ENCODE data around the gene ATP8B3. TPM values are rescaled to one million over a fixed set of nuclear protein-coding genes. Genes with fewer than 3 reads are reported as not detected.

ATP8B3 gene
- total and polyA plus RNA-seq, 2 experiments from 2014 or later: 2.1 to 6.0 TPM

DNA sequence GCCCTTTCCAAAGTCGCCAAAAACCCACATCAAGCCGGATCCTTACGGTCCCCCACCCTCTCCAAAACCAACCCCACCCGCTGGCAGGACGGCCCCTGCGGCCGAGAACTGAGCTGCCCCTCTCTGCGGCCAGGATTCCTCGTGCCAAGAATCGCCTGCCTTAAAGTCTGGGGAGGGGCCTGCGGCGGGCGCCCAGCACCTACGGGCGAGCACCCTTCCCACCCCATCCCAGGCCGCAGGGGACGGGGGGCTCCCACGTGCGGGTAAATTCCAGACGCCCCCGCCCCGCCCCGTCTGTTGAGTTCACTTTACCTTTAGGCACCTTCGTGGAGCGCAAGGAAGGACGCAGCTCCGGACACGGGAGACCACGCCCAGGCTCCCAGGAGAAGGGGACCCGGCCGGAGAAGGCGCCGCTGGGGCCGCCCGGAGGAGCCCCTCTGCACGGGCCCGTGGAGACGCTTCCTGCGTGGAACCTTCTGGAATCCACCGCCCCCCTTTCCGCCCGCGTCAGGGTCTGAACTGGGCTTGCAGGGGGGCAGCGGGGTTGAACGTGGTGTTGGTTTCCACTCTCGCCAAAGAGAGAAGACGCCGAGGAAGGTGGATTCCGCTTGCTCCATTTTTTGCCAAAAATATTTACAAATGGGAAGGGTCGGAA lies 36.0 kb downstream of the ATP8B3 start:
- TF ChIP-seq, protein P1, sequence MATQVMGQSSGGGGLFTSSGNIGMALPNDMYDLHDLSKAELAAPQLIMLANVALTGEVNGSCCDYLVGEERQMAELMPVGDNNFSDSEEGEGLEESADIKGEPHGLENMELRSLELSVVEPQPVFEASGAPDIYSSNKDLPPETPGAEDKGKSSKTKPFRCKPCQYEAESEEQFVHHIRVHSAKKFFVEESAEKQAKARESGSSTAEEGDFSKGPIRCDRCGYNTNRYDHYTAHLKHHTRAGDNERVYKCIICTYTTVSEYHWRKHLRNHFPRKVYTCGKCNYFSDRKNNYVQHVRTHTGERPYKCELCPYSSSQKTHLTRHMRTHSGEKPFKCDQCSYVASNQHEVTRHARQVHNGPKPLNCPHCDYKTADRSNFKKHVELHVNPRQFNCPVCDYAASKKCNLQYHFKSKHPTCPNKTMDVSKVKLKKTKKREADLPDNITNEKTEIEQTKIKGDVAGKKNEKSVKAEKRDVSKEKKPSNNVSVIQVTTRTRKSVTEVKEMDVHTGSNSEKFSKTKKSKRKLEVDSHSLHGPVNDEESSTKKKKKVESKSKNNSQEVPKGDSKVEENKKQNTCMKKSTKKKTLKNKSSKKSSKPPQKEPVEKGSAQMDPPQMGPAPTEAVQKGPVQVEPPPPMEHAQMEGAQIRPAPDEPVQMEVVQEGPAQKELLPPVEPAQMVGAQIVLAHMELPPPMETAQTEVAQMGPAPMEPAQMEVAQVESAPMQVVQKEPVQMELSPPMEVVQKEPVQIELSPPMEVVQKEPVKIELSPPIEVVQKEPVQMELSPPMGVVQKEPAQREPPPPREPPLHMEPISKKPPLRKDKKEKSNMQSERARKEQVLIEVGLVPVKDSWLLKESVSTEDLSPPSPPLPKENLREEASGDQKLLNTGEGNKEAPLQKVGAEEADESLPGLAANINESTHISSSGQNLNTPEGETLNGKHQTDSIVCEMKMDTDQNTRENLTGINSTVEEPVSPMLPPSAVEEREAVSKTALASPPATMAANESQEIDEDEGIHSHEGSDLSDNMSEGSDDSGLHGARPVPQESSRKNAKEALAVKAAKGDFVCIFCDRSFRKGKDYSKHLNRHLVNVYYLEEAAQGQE (IDR thresholded peaks at IDR 0.05; ENCODE audit: unreplicated experiment): no peak
- peak; percentile 60 for TF ChIP-seq EZH2 (IDR thresholded peaks at IDR 0.05; ENCODE audit: low read depth, unreplicated experiment)
- Mint-ChIP-seq H3K36me3 (ENCODE audit: low read depth) (no peaks in the 10 kb centered on the region; the same call in 2 of the 3 replicates), H3K4me1 (peaks cover 16% of the 10 kb centered on the region), H3K4me3 (peak overlapping the region; percentile 51; the same call in 2 of the 3 replicates), H3K27ac (no peak overlapping the region), H3K9me3 (peaks cover 24% of the 10 kb centered on the region), H3K27me3 (ENCODE audit: insufficient read depth, low read depth, poor library complexity) (peaks cover 86% of the 10 kb centered on the region)
- DNase-seq (ENCODE audit: low spot score) (no peak), ATAC-seq (peak; percentile 16)
- Histone ChIP-seq H3F3A (replicated peaks; ENCODE audit: low read depth) (peaks cover 10% of the 10 kb centered on the region), H3K27ac (ENCODE audit: low read depth) (no peak overlapping the region), H3K79me2 (replicated peaks; ENCODE audit: insufficient read depth) (no peaks in the 10 kb centered on the region), H2AFZ (peak overlapping the region; percentile 66; the same call in 1 of the 2 replicates), H3K4me1 (ENCODE audit: insufficient read depth) (peaks cover 14% of the 10 kb centered on the region), H3K4me2 (peak overlapping the region; percentile 85), H3K36me3 (ENCODE audit: insufficient read depth) (no peaks in the 10 kb centered on the region), H3K4me3 (peak overlapping the region; percentile 58), H4K20me1 (replicated peaks; ENCODE audit: insufficient read depth) (no peaks in the 10 kb centered on the region; the same call in 1 of the 2 replicates), H3K9me2 (ENCODE audit: insufficient read depth) (no peaks in the 10 kb centered on the region), H3K27me3 (ENCODE audit: insufficient read depth) (peaks cover 97% of the 10 kb centered on the region)

DNA sequence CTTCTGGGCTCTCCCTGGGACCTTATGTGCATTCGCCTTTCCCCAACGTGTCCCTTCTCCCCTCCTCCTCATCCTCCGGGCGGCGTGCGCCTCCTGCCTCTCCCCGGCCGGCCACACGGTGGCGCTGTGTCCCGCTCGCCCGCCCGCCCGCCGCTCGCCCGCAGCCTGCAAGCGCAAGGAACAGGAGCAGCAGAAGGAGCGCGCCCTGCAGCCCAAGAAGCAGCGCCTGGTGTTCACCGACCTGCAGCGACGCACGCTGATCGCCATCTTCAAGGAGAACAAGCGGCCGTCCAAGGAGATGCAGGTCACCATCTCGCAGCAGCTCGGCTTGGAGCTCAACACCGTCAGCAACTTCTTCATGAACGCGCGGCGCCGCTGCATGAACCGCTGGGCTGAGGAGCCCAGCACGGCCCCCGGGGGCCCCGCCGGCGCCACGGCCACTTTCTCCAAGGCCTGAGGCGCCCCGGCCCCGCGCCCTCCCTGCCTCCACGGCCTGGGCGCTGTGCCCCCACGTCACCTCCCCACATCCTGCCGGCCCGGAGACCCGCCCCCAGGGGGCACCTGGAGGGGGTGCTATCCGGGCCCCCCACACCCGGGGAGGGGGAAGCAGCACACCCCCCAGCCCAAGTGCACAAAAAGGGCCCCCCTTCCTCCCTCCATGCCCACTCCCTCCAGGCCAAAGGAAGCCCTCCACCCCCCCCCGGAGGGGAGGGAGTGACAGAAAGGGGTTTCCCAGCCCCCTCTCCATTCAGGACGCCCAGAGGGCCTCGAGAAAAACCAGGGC lies 36.9 kb downstream of the ATP8B3 start:
- Histone ChIP-seq H3K79me2 (replicated peaks; ENCODE audit: insufficient read depth) (no peaks in the 10 kb centered on the region), H2AFZ (0 out of 2 replicates have a peak overlapping the region, but pooled peaks have one; percentile 56), H3K4me3 (peak overlapping the region; percentile 58), H3K36me3 (ENCODE audit: insufficient read depth) (no peaks in the 10 kb centered on the region), H3K27ac (ENCODE audit: low read depth) (no peak overlapping the region), H3K27me3 (ENCODE audit: insufficient read depth) (peaks cover 97% of the 10 kb centered on the region), H3K9me2 (ENCODE audit: insufficient read depth) (no peaks in the 10 kb centered on the region), H3K4me1 (ENCODE audit: insufficient read depth) (peaks cover 10% of the 10 kb centered on the region), H4K20me1 (replicated peaks; ENCODE audit: insufficient read depth) (no peaks in the 10 kb centered on the region; the same call in 1 of the 2 replicates), H3K4me2 (peak overlapping the region; percentile 85), H3F3A (replicated peaks; ENCODE audit: low read depth) (peaks cover 10% of the 10 kb centered on the region)
- H3K27me3 Mint-ChIP-seq (ENCODE audit: insufficient read depth, low read depth, poor library complexity): peaks cover 81% of the 10 kb centered on the region
- ATAC-seq: peak; percentile 84
- peaks cover 16% of the 10 kb centered on the region for H3K4me1 Mint-ChIP-seq
- no peak overlapping the region for H3K27ac Mint-ChIP-seq
- peak overlapping the region; percentile 48; the same call in 1 of the 3 replicates for H3K4me3 Mint-ChIP-seq
- H3K36me3 Mint-ChIP-seq (ENCODE audit: low read depth): no peaks in the 10 kb centered on the region; the same call in 2 of the 3 replicates
- H3K9me3 Mint-ChIP-seq: peaks cover 26% of the 10 kb centered on the region
- peak; percentile 83 for DNase-seq (ENCODE audit: low spot score)
- TF ChIP-seq ZNF114 (CRISPR knock-in tag; IDR thresholded peaks at IDR 0.05): no peak
- TF ChIP-seq NANOG (IDR thresholded peaks at IDR 0.05; ENCODE audit: borderline replicate concordance): no peak
- 0 out of 2 replicates have a peak, but pooled peaks have one; percentile 3 for TF ChIP-seq ZNF462 (CRISPR knock-in tag; IDR thresholded peaks at IDR 0.05)

Data from GM23338 (cell line).